HK-2 (cell line): Measurements from ENCODE around the gene DNAJB8.
A peak's percentile ranks its signal among the peaks of the same experiment; 100 is the strongest.

ENCODE experiments used
- DNase-seq: peaks from one replicate; pipeline ENCODE4 v3.0.0-alpha.2; 2018; ENCODE audit not compliant: unreplicated experiment

DNAJB8 gene

GRCh38 chr3:128445357-128445756, 21.3 kb downstream of the DNAJB8 start:
- no peak for DNase-seq

- no peak for DNase-seq
Observed at GRCh38 chr3:128443771-128444170, 22.9 kb downstream of the DNAJB8 start.

- DNase-seq, result no peak
Observed at GRCh38 chr3:128442949-128443348, 23.7 kb downstream of the DNAJB8 start.

- no peak for DNase-seq
Observed at GRCh38 chr3:128442070-128442469, 24.6 kb downstream of the DNAJB8 start.

GRCh38 chr3:128439226-128439625, 27.5 kb downstream of the DNAJB8 start:
- no peak for DNase-seq

GRCh38 chr3:128438488-128439072, 28.1 kb downstream of the DNAJB8 start:
- DNase-seq, result no peak

GRCh38 chr3:128436214-128436613, 30.5 kb downstream of the DNAJB8 start:
- DNase-seq, result no peak

- no peak for DNase-seq
Observed at GRCh38 chr3:128435561-128435960, 31.1 kb downstream of the DNAJB8 start.

GRCh38 chr3:128435058-128435457, 31.6 kb downstream of the DNAJB8 start:
- no peak for DNase-seq

GRCh38 chr3:128434524-128434923, 32.2 kb downstream of the DNAJB8 start:
- DNase-seq, result no peak

GRCh38 chr3:128433837-128434165, 32.9 kb downstream of the DNAJB8 start:
- no peak for DNase-seq

- no peak for DNase-seq
Observed at GRCh38 chr3:128432971-128433836, 33.5 kb downstream of the DNAJB8 start.

GRCh38 chr3:128432301-128432970, 34.3 kb downstream of the DNAJB8 start:
- DNase-seq, result peak; percentile 24

- DNase-seq, result no peak
Observed at GRCh38 chr3:128431803-128432300, 34.8 kb downstream of the DNAJB8 start.

GRCh38 chr3:128430731-128431130, 36.0 kb downstream of the DNAJB8 start:
- no peak for DNase-seq

GRCh38 chr3:128430301-128430700, 36.4 kb downstream of the DNAJB8 start:
- no peak for DNase-seq

GRCh38 chr3:128429751-128430150, 36.9 kb downstream of the DNAJB8 start:
- DNase-seq, result no peak

GRCh38 chr3:128429275-128429674, 37.4 kb downstream of the DNAJB8 start:
- no peak for DNase-seq

- DNase-seq, result no peak
Observed at GRCh38 chr3:128427872-128428822, 38.5 kb downstream of the DNAJB8 start.

- no peak for DNase-seq
Observed at GRCh38 chr3:128427175-128427857, 39.4 kb downstream of the DNAJB8 start.
